H1 (cell line): ENCODE data around the gene NME9. TPM values are rescaled to one million over a fixed set of nuclear protein-coding genes. Genes with fewer than 3 reads are reported as not detected.

Experiments used
- BCL11A ChIP-seq, 2 experiments: IDR thresholded peaks; one replicate each; pipeline ENCODE4 v1.6.1; 2011; ENCODE audit warnings: low read depth in 2 of 2, low read length in 2 of 2, mild to moderate bottlenecking in 2 of 2
- CBX5 ChIP-seq: fragments of 300-800, 300-1000 bp; sonication (generic); IDR thresholded peaks from 2 replicates; pipeline ENCODE4 v1.7.1; 2016; ENCODE audit warnings: antibody characterized with exemption, low read length, low read depth
- CHD7 ChIP-seq: fragments of 300-600 bp; sonication (generic); IDR thresholded peaks from 2 replicates; pipeline ENCODE4 v1.7.1; 2012; ENCODE audit warnings: low read length, moderate library complexity, mild to moderate bottlenecking, inconsistent platforms; ENCODE audit not compliant: insufficient replicate concordance
- KDM5A ChIP-seq: fragments of 200-600 bp; IDR thresholded peaks from 2 replicates; pipeline ENCODE4 v1.7.1; 2012; ENCODE audit warnings: mild to moderate bottlenecking, low read length, inconsistent platforms, mixed read lengths
- MAX ChIP-seq: IDR thresholded peaks from 2 replicates; pipeline ENCODE4 v1.6.1; 2012; ENCODE audit warnings: inconsistent platforms
- NRF1 ChIP-seq: IDR thresholded peaks from 2 replicates; pipeline ENCODE4 v1.6.1; 2011; ENCODE audit warnings: mild to moderate bottlenecking, low read depth, low read length, improper control_type of control experiment
- RBBP5 ChIP-seq: IDR thresholded peaks from 2 replicates; pipeline ENCODE4 v1.7.1; 2012; ENCODE audit warnings: low read depth, mild to moderate bottlenecking, inconsistent platforms, low read length, moderate library complexity, borderline replicate concordance
- USF2 ChIP-seq: IDR thresholded peaks from 2 replicates; pipeline ENCODE4 v1.6.1; 2011; ENCODE audit warnings: low read length, improper control_type of control experiment
- polyA plus RNA-seq, 7 experiments: library from polyadenylated mRNA; depleted of rRNA in 3 of 7; stranded (reverse) in 5 of 7; unstranded in 2 of 7; fragments of >200 nt in 5 of 7; fragments of 200-250 nt in 2 of 7; gene quantifications; 1 replicate in 5 of 7; 2 replicates in 1 of 7; 4 replicates in 1 of 7; pipeline versions ENCODE4 v1.2.1 to v1.2.3, GENCODE V29; 2011 to 2013; ENCODE audit warnings: missing spikeins in 2 of 7, mixed read lengths in 2 of 7
- total RNA-seq: library from RNA; stranded (reverse); fragmentation: NEBNext Ultra II Directional; extraction: Animal tissue kit (Norgen Biotek cat#: 25700); gene quantifications from 2 replicates; pipeline ENCODE4 v1.2.1, GENCODE V29; 2021

NME9 gene
- total and polyA plus RNA-seq, 2 of the 8 experiments (the other 6 are each of a cell fraction or from before 2014, with no cell fraction given): 0.11 TPM; not detected in 1

GRCh38 chr3:138369151-138369900, 39.7 kb upstream of the NME9 start (continued):
- no peak for TF ChIP-seq CHD7
- no peak for TF ChIP-seq RBBP5
- TF ChIP-seq NRF1: no peak
- TF ChIP-seq CBX5: no peak
- no peak for TF ChIP-seq KDM5A
- TF ChIP-seq BCL11A (IDR thresholded peaks at IDR 0.05; ENCODE audit: low read depth in 2 of 2, low read length in 2 of 2): no peak
- no peak for TF ChIP-seq USF2
- TF ChIP-seq MAX: no peak
